GM18498 (cell line): ENCODE data around the gene ZMIZ1.
A peak's percentile ranks its signal among the peaks of the same experiment; 100 is the strongest.

ENCODE experiments used
- ATAC-seq: cut with Tn5 transposase; IDR thresholded peaks from one replicate; pipeline ENCODE4 v1.9.1; 2021; ENCODE audit warnings: mild to moderate bottlenecking, moderate library complexity; ENCODE audit not compliant: unreplicated experiment

ZMIZ1 gene

DNA sequence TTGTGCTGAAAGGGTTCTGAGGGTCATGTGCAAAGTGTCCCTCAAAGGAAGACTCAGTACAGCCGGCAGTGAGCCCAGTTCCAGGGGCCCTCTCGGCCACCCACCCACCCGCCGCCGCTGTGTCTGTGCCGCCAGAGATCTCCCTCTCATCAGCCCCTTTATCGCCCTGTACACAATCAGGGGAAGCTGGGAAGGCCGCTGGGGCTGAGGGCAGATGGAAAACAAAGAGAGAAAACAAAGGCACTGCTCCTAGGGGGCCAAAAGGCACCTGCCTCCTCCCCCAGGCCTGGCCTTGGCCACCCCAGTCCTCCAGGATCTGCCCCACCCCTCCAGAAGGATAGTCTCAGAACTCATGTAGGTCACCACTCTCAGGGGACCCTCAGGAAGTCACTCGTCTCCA lies 67.0 kb downstream of the ZMIZ1 start:
- no peak for ATAC-seq

GRCh38 chr10:79136236-79137005 lies 67.7 kb downstream of the ZMIZ1 start:
- ATAC-seq = no peak

DNA sequence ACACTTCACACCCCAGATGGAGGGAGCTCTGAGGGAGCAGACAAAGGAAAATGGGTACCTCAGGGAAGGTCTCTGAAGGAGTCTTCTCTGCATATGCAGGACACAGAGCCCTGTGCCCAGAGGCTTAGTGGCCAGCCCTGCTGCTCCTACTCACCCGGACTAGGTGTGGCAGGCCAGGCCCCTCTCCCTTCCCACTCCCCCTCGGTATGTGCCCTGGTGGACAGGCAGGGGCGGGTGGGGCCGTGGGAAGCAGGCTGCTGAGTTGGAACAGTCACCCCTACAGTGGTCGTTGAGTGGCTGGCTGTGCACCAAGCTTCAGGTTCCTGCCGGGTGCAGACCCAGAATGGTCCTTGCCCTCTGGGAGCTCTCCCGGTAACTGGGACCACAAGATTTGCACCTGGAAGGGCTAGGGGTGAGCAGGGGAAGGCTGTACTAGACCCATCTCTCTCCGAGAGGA lies 68.6 kb downstream of the ZMIZ1 start:
- ATAC-seq = peak; percentile 21

GRCh38 chr10:79137826-79138225 lies 69.1 kb downstream of the ZMIZ1 start:
- peak; percentile 84 for ATAC-seq

DNA sequence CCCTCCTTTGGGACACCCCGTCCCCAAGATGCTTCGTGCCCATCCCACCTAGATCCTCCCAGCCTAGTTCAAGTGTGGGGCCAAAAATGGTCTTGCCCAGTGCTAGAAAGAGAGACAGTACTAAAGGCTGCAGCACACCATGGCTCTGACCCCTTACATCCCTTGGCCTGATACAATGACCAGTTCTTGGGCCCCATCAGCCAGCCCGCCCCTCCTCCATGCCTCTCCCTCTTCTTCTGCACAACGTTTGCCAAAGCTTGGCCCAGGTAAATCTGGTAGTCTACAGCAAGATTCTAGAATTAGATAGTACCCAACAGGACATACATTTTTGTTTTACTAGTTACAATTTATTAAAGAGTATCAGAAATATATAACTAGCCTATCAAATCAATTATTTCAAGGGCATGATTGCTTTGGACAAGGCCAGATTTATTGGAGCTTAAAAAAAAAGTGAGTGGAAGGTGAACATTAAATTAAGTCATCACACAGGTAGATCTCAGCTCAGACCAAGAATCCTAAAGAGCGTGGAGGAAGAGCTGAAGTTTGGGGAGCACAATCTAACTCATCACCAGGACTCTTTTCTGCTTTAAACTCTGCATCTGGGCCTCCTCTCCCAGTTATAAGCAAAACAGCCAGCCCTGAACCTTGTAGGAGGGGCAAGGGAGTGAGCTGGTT lies 69.8 kb downstream of the ZMIZ1 start:
- ATAC-seq = no peak

- no peak for ATAC-seq
Measured at GRCh38 chr10:79139124-79139835, 70.5 kb downstream of the ZMIZ1 start.

GRCh38 chr10:79140085-79140793 lies 71.5 kb downstream of the ZMIZ1 start:
- no peak for ATAC-seq

DNA sequence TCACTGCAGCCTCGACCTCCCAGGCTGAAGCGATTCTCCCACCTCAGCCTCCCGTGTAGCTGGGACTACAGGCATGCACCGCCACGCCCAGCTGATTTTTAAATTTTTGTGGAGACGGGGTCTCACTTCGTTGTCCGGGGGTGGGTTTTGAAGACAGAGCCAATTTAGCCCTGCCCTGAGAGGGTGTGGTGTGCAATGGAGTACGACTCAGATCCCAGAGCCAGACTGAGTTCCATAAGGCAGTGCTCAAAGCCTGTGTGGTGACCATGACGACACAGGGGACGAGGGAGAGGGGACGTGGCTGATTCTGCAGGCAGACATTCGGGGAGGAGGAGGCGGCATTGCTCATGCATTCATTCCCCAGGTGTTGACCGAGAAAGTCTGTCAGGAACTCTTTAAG lies 72.1 kb downstream of the ZMIZ1 start:
- ATAC-seq = no peak

GRCh38 chr10:79142064-79142491 lies 73.3 kb downstream of the ZMIZ1 start:
- no peak for ATAC-seq

DNA sequence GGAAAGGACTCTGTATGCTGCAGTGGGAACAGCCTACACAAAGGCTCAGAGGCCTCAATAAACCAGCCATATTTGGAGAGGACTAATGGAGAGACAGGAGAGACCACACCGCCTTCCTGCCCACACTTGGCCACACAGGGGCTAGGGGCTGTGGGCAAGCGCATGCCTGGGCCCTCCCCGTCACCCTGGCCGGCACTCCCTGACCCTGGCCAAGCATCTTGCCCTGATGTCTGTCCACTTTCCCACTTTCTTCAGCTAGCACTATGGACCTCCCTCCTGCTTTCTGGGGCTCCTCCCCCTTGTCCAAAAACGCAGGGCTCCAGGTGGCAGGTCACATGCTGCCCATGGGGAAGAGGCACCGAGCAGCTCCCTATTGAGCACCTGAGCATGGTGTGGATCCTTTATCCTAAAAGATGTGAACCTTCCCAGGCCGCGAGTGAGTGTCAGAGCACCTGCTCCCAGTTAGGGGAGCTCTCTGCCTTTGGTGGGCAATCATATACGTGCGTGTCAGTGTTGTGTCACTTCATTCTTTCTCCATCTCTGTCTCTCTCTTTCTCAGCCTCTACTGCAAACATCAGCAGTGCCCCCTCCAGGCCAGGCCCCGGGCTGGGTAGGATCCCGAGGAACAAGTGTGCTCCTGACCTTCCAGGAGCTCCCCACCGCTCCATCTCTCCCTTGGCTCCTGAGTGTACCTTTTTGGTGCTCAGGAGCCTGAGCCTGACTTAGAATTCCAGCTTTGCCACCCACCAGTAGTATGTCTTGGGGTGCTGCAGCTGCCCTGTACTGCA lies 74.0 kb downstream of the ZMIZ1 start:
- no peak for ATAC-seq

GRCh38 chr10:79143879-79144278 lies 75.1 kb downstream of the ZMIZ1 start:
- ATAC-seq = no peak

GRCh38 chr10:79144351-79145173 lies 75.8 kb downstream of the ZMIZ1 start:
- ATAC-seq = no peak

- ATAC-seq = no peak
Measured at GRCh38 chr10:79145174-79145483, 76.4 kb downstream of the ZMIZ1 start.

DNA sequence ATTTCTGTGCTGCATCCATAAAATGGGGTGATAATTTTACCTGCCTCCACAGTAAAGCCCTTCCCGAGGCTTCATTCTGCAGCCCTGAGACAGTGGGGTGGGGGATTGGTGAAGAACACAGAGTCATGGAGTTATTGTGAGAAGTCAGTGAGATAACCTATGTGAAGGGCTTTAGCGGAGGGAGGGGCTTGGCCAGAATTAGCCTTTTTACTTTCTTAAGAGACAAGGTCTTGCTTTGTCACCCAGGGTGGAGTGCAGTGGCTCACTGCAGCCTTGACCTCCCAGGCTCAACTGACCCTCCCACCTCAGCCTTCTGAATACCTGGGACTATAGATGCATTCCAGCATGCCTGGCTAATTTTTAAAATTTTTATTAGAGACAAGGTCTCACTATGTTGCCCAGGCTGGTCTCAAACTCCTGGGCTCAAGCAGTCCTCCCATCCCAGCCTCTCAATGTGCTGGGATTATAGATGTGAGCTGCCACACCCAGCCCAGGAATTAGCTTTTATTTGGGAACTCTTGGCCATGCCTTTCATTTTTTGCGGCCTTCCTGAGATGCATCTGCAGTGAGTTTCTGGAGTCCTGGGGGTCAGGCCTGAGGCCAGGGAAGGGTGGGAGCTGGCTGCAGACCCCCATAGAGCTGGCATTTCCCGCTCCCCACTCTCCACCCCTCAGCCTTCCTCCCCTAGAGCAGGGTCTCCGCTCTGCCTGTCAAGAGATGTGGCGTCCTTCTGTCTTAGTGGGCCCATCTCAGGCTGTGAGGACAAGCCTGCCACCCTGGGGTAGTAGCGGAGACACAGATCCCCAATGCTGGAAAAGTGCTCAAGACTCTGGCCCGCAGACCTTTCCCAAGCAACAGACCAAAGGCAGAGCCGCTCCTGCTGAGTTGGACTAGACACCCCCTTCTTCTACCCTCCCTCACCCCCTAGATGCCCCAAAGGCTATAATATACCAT lies 77.0 kb downstream of the ZMIZ1 start:
- no peak for ATAC-seq

DNA sequence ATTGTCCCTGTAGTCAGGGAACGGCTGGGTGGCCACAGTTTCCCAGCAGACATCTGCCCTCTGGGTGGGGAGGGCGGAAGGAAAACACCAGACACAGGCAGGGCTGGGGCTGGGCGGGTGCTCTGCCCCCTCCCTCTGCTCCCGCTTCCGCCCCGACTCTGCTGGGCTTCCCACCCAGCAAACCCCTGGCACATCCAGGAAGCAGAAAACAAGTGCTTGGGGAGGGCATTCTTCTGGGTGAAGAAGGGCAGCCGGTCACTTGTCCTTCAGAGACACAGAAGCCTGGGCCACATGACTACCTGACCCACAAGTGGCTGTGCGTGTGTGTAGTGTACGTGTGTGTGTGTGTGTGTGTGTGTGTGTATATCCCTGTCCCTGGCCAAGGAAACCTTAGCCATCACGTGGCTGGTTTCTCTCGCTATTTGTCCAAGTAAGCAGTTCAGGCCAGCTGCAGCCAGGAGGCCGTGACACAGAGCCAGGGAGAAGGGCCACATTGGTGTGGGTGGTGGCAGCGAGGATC lies 77.9 kb downstream of the ZMIZ1 start:
- ATAC-seq = no peak

DNA sequence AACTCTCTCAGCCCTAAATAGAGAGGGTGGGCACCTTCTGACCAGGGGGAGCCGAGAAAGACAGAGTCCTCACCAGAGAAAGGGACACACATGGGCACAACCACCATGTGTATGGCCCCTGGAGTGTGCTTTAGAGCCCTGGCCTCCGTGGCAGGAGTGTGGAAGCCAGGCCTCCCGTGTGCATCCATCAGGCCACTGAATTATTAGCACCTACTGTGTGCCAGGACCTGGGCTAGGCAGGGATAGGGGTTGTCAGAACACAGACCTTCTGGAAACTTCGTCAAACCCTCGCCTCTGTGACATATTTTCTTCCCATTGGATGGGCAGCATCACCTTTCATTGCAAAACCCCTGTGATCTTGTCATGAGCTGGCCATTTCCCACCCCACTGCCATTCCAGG lies 78.5 kb downstream of the ZMIZ1 start:
- no peak for ATAC-seq

DNA sequence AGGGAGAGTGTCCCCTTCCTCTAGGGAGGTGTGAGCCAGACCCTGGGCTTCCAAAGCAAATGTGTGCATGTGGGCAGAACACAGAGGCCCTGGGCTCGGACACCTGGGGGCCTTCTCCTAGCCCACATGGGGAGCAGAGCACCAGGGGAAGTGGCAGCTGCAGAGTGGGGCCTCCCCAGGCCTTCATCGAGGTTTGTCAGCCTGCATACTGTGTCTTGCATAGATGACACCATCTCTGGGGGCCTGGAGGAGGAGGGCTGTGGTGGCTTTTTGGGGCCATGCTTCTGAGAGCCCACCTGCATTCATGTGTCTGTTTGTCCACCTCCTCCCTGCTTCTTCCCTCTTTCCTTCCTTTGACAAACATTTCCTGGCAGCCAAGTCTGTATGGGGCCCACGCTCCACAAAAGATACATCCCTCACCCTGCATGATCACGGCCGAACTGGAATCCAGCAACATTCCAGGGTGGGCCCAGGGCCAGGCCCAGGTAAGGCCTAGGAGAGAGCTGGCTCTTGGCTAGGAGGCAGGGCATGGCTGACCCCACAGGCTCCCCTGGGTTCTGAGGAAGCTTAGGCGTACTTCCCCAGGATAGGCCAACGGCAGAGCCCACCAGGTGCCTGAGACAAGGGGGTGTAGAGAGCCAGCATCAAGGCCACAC lies 79.2 kb downstream of the ZMIZ1 start:
- ATAC-seq = no peak
